Skeletal muscle satellite cell (primary cell): ENCODE data around the gene TNFRSF6B.

Experiments
- H3K27me3 ChIP-seq: 2 replicates; pipeline ENCODE4 v1.7.0; 2013; ENCODE audit warnings: low read length; ENCODE audit not compliant: control insufficient read depth, insufficient read depth
- H3K36me3 ChIP-seq: 2 replicates; pipeline ENCODE4 v1.7.0; 2013; ENCODE audit warnings: mild to moderate bottlenecking, control low read depth, low read length; ENCODE audit not compliant: insufficient read depth
- H3K4me1 ChIP-seq: 2 replicates; pipeline ENCODE4 v1.7.0; 2013; ENCODE audit warnings: low read length; ENCODE audit not compliant: control insufficient read depth, insufficient read depth
- H3K4me2 ChIP-seq: 2 replicates; pipeline ENCODE4 v1.7.0; 2013; ENCODE audit warnings: mild to moderate bottlenecking, low read length
- H3K4me3 ChIP-seq: 2 replicates; pipeline ENCODE4 v1.7.0; 2013; ENCODE audit warnings: low read length
- H3K9ac ChIP-seq: 2 replicates; pipeline ENCODE4 v1.7.0; 2013; ENCODE audit warnings: mild to moderate bottlenecking, low read depth, low read length, moderate library complexity
- H3K9me3 ChIP-seq: replicated peaks from 2 replicates; pipeline ENCODE4 v1.7.0; 2013; ENCODE audit warnings: mild to moderate bottlenecking, control low read depth, low read length

Gene TNFRSF6B

GRCh38 chr20:63688228-63689045 is 8.0 kb upstream of the TNFRSF6B start:
- peaks cover 9% of the 10 kb centered on the region for H3K36me3 ChIP-seq
- H3K4me1 ChIP-seq, result peaks cover 17% of the 10 kb centered on the region
- no peak overlapping the region for H3K4me2 ChIP-seq
- no peak overlapping the region for H3K9ac ChIP-seq
- no peaks in the 10 kb centered on the region for H3K9me3 ChIP-seq
- H3K4me3 ChIP-seq, result no peak overlapping the region
- no peaks in the 10 kb centered on the region for H3K27me3 ChIP-seq

GRCh38 chr20:63689046-63690002 is 7.1 kb upstream of the TNFRSF6B start:
- Histone ChIP-seq H3K9ac (no peak overlapping the region), H3K36me3 (peaks cover 15% of the 10 kb centered on the region), H3K27me3 (no peaks in the 10 kb centered on the region), H3K4me3 (no peak overlapping the region), H3K9me3 (no peaks in the 10 kb centered on the region), H3K4me2 (no peak overlapping the region), H3K4me1 (peaks cover 14% of the 10 kb centered on the region)

GRCh38 chr20:63690003-63690897 is 6.2 kb upstream of the TNFRSF6B start:
- H3K9ac ChIP-seq, result no peak overlapping the region
- H3K4me3 ChIP-seq, result no peak overlapping the region
- H3K9me3 ChIP-seq, result no peaks in the 10 kb centered on the region
- no peaks in the 10 kb centered on the region for H3K27me3 ChIP-seq
- H3K36me3 ChIP-seq, result peaks cover 18% of the 10 kb centered on the region
- H3K4me2 ChIP-seq, result no peak overlapping the region
- peaks cover 14% of the 10 kb centered on the region for H3K4me1 ChIP-seq

GRCh38 chr20:63690898-63691710 is 5.3 kb upstream of the TNFRSF6B start:
- Histone ChIP-seq H3K4me1 (peaks cover 15% of the 10 kb centered on the region), H3K9me3 (no peaks in the 10 kb centered on the region), H3K36me3 (peaks cover 20% of the 10 kb centered on the region), H3K9ac (no peak overlapping the region), H3K4me2 (no peak overlapping the region), H3K4me3 (no peak overlapping the region), H3K27me3 (no peaks in the 10 kb centered on the region)

GRCh38 chr20:63691711-63692435 is 4.6 kb upstream of the TNFRSF6B start:
- no peak overlapping the region for H3K4me2 ChIP-seq
- H3K4me3 ChIP-seq, result no peak overlapping the region
- peaks cover 20% of the 10 kb centered on the region for H3K36me3 ChIP-seq
- H3K9ac ChIP-seq, result no peak overlapping the region
- H3K9me3 ChIP-seq, result no peaks in the 10 kb centered on the region
- H3K4me1 ChIP-seq, result peaks cover 12% of the 10 kb centered on the region
- H3K27me3 ChIP-seq, result no peaks in the 10 kb centered on the region

- Histone ChIP-seq H3K27me3 (no peaks in the 10 kb centered on the region), H3K4me3 (no peak overlapping the region), H3K4me1 (peaks cover 14% of the 10 kb centered on the region), H3K9ac (no peak overlapping the region), H3K4me2 (no peak overlapping the region), H3K36me3 (peaks cover 22% of the 10 kb centered on the region), H3K9me3 (no peaks in the 10 kb centered on the region)
These were observed 3.9 kb upstream of the TNFRSF6B start for GRCh38 chr20:63692436-63693082.

GRCh38 chr20:63693083-63693732 is 3.2 kb upstream of the TNFRSF6B start:
- Histone ChIP-seq H3K9ac (no peak overlapping the region), H3K4me3 (no peak overlapping the region), H3K27me3 (no peaks in the 10 kb centered on the region), H3K4me1 (peaks cover 20% of the 10 kb centered on the region), H3K4me2 (no peak overlapping the region), H3K36me3 (peaks cover 28% of the 10 kb centered on the region), H3K9me3 (no peaks in the 10 kb centered on the region)

- H3K9me3 ChIP-seq, result no peaks in the 10 kb centered on the region
- no peak overlapping the region for H3K4me2 ChIP-seq
- H3K4me1 ChIP-seq, result peaks cover 28% of the 10 kb centered on the region
- H3K36me3 ChIP-seq, result peaks cover 28% of the 10 kb centered on the region
- no peaks in the 10 kb centered on the region for H3K27me3 ChIP-seq
- no peak overlapping the region for H3K4me3 ChIP-seq
- no peak overlapping the region for H3K9ac ChIP-seq
These were observed 2.5 kb upstream of the TNFRSF6B start for GRCh38 chr20:63693733-63694583.
